ENCODE measurements around the gene HSPA1L. TPM values are rescaled to one million over a fixed set of nuclear protein-coding genes. Genes with fewer than 3 reads are reported as not detected.
"Not testable (repeated sequence)": the region's sequence is repeated elsewhere in the genome, so short reads cannot be mapped to it uniquely, and the experiment has no call there.

The HSPA1L gene
- total and polyA plus RNA-seq, 2 donors (not counting 3 experiments of a cell fraction or from before 2014, with no cell fraction given), result 0.32 to 0.77 TPM

DNA sequence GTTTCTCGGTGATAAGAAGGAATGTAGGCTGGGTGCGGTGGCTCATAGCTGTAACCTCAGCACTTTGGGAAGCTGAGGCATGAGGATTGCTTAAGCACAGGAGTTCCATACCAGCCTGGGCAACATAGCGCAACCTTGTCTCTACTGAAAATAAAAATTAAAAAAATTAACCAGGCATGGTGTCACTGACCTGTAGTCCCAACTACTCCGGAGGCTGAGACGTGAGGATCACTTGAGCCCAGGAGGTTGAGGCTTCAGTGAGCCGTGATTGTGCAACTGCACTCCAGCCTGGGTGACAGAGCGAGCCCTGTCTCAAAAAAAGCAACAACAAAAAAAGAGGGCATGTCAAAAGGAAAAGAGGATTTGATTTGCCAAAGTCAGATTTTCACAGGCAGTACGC is 43.6 kb upstream of the HSPA1L start:
- DNase-seq (ENCODE audit: low read depth, low spot score) (no peak), FAIRE-seq (no peak)
- H3K27ac ChIP-seq (ENCODE audit: insufficient read depth, low read depth, low read length), result no peak overlapping the region
- no TSS peak for BruUV-seq (replicated peaks)
- H3K4me3 ChIP-seq (replicated peaks in 1 of 3; ENCODE audit: insufficient read depth in 1 of 3, low read depth in 1 of 3, low read length in 3 of 3), result no peak overlapping the region
- no peaks in the 10 kb centered on the region for H3K27me3 ChIP-seq (ENCODE audit: control insufficient read depth in 2 of 2, insufficient read depth in 2 of 2, low read length in 2 of 2)
- H4K20me1 ChIP-seq (replicated peaks; ENCODE audit: control insufficient read depth, extremely low read depth, insufficient read depth, low read length), result no peaks in the 10 kb centered on the region
- H3K4me2 ChIP-seq (ENCODE audit: insufficient read depth, low read length), result no peak overlapping the region
- CTCF ChIA-PET, result interaction anchor here (1.5 to 1.7 kb wide), 2 partner anchors 22 to 89 kb away, joined by 4 read pairs; no protein-coding TSS in a partner anchor
- peaks cover 7% of the 10 kb centered on the region for H3K4me1 ChIP-seq (ENCODE audit: control insufficient read depth, extremely low read depth, insufficient read depth, low read length)
- no peaks in the 10 kb centered on the region for H3K9me3 ChIP-seq (replicated peaks; ENCODE audit: control insufficient read depth, insufficient read depth, low read length)
- no peaks in the 10 kb centered on the region for H3K9me1 ChIP-seq (replicated peaks; ENCODE audit: control insufficient read depth, extremely low read depth, insufficient read depth, low read length)
- no peak overlapping the region for H3K9ac ChIP-seq (replicated peaks; ENCODE audit: extremely low read depth, insufficient read depth, low read length)
- POLR2A ChIA-PET, result no interaction called here
- no peak overlapping the region for H2AFZ ChIP-seq (ENCODE audit: low read depth, low read length)
- H3K36me3 ChIP-seq (ENCODE audit: control insufficient read depth in 2 of 2, extremely low read depth in 1 of 2, insufficient read depth in 2 of 2, low read length in 2 of 2), result peaks cover 3 to 20% of the 10 kb centered on the region in 2 experiments
- dilution Hi-C loops (cut with MboI; ENCODE audit: extremely low pct_ligation_motif_present, low sequenced_read_pairs) (no loop called here), intact Hi-C loops (cut with micrococcal nuclease) (no loop called here)
- TF ChIP-seq FOS (IDR thresholded peaks at IDR 0.05; ENCODE audit: borderline replicate concordance, insufficient read depth, low read length) (no peak), JUN (IDR thresholded peaks at IDR 0.05; ENCODE audit: borderline replicate concordance, insufficient read depth, insufficient read length, low read depth) (no peak), GATA2 (IDR thresholded peaks at IDR 0.05; ENCODE audit: insufficient read depth, insufficient read length, low read depth, low read length) (no peak), POLR2AphosphoS5 (IDR thresholded peaks at IDR 0.05; ENCODE audit: insufficient read depth, low read depth, low read length) (no peak), POLR2A (IDR thresholded peaks at IDR 0.05; ENCODE audit: low read depth, low read length) (no peak)
- TF ChIP-seq, protein P1, sequence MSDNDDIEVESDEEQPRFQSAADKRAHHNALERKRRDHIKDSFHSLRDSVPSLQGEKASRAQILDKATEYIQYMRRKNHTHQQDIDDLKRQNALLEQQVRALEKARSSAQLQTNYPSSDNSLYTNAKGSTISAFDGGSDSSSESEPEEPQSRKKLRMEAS (IDR thresholded peaks at IDR 0.05; ENCODE audit: insufficient read depth, insufficient read length), result no peak
- TF ChIP-seq, protein P2, sequence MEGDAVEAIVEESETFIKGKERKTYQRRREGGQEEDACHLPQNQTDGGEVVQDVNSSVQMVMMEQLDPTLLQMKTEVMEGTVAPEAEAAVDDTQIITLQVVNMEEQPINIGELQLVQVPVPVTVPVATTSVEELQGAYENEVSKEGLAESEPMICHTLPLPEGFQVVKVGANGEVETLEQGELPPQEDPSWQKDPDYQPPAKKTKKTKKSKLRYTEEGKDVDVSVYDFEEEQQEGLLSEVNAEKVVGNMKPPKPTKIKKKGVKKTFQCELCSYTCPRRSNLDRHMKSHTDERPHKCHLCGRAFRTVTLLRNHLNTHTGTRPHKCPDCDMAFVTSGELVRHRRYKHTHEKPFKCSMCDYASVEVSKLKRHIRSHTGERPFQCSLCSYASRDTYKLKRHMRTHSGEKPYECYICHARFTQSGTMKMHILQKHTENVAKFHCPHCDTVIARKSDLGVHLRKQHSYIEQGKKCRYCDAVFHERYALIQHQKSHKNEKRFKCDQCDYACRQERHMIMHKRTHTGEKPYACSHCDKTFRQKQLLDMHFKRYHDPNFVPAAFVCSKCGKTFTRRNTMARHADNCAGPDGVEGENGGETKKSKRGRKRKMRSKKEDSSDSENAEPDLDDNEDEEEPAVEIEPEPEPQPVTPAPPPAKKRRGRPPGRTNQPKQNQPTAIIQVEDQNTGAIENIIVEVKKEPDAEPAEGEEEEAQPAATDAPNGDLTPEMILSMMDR (IDR thresholded peaks at IDR 0.05; ENCODE audit: extremely low read depth in 1 of 2, insufficient read depth in 1 of 2, low read depth in 1 of 2, low read length in 2 of 2), result no peak
- H3K79me2 ChIP-seq (ENCODE audit: control insufficient read depth, insufficient read depth, low read length), result peaks cover 4% of the 10 kb centered on the region

DNA sequence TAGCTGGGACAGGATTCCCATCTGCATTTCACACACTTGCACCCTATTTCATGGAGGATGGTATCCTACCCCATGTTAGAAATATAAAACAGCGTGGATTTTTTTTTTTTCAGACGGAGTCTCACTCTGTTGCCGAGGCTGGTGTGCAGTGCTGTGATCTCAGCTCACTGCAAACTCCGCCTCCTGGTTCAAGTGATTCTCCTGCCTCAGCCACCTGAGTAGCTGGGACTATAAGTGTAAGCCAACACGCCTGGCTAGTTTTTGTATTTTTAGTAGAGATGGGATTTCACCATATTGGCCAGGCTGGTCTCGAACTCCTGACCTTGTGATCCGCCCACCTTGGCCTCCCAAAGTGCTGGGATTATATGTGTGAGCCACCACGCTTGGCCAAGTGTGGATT is 42.7 kb upstream of the HSPA1L start:
- H3K9me1 ChIP-seq (replicated peaks; ENCODE audit: control insufficient read depth, extremely low read depth, insufficient read depth, low read length); H3K27me3 ChIP-seq (ENCODE audit: control insufficient read depth in 2 of 2, insufficient read depth in 2 of 2, low read length in 2 of 2); H2AFZ ChIP-seq (ENCODE audit: low read depth, low read length); H3K9ac ChIP-seq (replicated peaks; ENCODE audit: extremely low read depth, insufficient read depth, low read length); H3K4me2 ChIP-seq (ENCODE audit: insufficient read depth, low read length); H3K4me3 ChIP-seq (replicated peaks in 1 of 3; ENCODE audit: insufficient read depth in 1 of 3, low read depth in 1 of 3, low read length in 3 of 3); H3K27ac ChIP-seq (ENCODE audit: insufficient read depth, low read depth, low read length); intact Hi-C loops (cut with micrococcal nuclease); FAIRE-seq; BruUV-seq (replicated peaks); H3K79me2 ChIP-seq (ENCODE audit: control insufficient read depth, insufficient read depth, low read length); H3K9me3 ChIP-seq (replicated peaks; ENCODE audit: control insufficient read depth, insufficient read depth, low read length); H4K20me1 ChIP-seq (replicated peaks; ENCODE audit: control insufficient read depth, extremely low read depth, insufficient read depth, low read length); DNase-seq (ENCODE audit: low read depth, low spot score); dilution Hi-C loops (cut with MboI; ENCODE audit: extremely low pct_ligation_motif_present, low sequenced_read_pairs); H3K4me1 ChIP-seq (ENCODE audit: control insufficient read depth, extremely low read depth, insufficient read depth, low read length): not testable (repeated sequence)
- POLR2A ChIA-PET, result interaction anchor here (0.6 kb wide), 1 partner anchor 22 kb away, joined by 3 read pairs; no protein-coding TSS in a partner anchor
- CTCF ChIA-PET, result interaction anchor here (1.6 kb wide), 1 partner anchor 177 kb away, joined by 3 read pairs; the partner anchor contains the start of gene LY6G5C
- H3K36me3 ChIP-seq (ENCODE audit: control insufficient read depth in 2 of 2, extremely low read depth in 1 of 2, insufficient read depth in 2 of 2, low read length in 2 of 2), result peaks cover 3 to 20% of the 10 kb centered on the region in 2 experiments

DNA sequence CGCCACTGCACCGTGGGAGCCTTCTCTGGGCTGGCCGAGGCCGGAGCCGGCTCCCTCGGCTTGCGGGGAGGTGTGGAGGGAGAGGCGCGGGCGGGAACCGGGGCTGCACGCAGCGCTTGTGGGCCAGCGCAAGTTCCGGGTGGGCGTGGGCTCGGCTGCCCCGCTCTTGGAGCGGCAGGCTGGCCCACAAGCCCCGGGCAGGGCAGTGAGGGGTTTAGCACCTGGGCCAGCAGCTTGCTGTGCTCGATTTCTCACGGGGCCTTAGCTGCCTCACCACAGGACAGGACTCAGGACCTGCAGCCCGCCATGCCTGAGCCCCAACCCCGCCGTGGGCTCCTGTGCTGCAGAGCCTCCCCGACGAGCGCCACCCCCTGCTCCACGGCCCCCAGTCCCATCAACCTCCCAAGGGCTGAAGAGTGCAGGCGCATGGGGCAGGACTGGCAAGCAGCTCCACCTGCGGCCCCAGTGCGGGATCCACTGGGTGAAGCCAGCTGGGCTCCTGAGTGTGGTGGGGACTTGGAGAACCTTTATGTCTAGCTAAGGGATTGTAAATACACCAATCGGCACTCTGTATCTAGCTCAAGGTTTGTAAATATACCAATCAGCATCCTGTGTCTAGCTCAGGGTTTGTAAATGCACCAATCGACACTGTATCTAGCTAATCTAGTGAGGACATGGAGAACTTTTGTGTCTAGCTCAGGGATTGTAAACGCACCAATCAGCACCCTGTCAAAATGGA is 37.1 kb upstream of the HSPA1L start:
- FAIRE-seq, result not testable (repeated sequence)

More for the DNA sequence above, 37.1 kb upstream of the HSPA1L start:
- POLR2A ChIA-PET; BruUV-seq (replicated peaks); DNase-seq (ENCODE audit: low read depth, low spot score); H3K27ac ChIP-seq (ENCODE audit: insufficient read depth, low read depth, low read length); H3K4me3 ChIP-seq (replicated peaks in 1 of 3; ENCODE audit: insufficient read depth in 1 of 3, low read depth in 1 of 3, low read length in 3 of 3); H3K9ac ChIP-seq (replicated peaks; ENCODE audit: extremely low read depth, insufficient read depth, low read length); H3K27me3 ChIP-seq (ENCODE audit: control insufficient read depth in 2 of 2, insufficient read depth in 2 of 2, low read length in 2 of 2); H3K36me3 ChIP-seq (ENCODE audit: control insufficient read depth in 2 of 2, extremely low read depth in 1 of 2, insufficient read depth in 2 of 2, low read length in 2 of 2); CTCF ChIA-PET; H3K9me3 ChIP-seq (replicated peaks; ENCODE audit: control insufficient read depth, insufficient read depth, low read length); H3K79me2 ChIP-seq (ENCODE audit: control insufficient read depth, insufficient read depth, low read length); H3K4me2 ChIP-seq (ENCODE audit: insufficient read depth, low read length); H2AFZ ChIP-seq (ENCODE audit: low read depth, low read length); dilution Hi-C loops (cut with MboI; ENCODE audit: extremely low pct_ligation_motif_present, low sequenced_read_pairs); H3K4me1 ChIP-seq (ENCODE audit: control insufficient read depth, extremely low read depth, insufficient read depth, low read length); H4K20me1 ChIP-seq (replicated peaks; ENCODE audit: control insufficient read depth, extremely low read depth, insufficient read depth, low read length); H3K9me1 ChIP-seq (replicated peaks; ENCODE audit: control insufficient read depth, extremely low read depth, insufficient read depth, low read length); intact Hi-C loops (cut with micrococcal nuclease): not testable (repeated sequence)
